ENCODE measurements around the gene NTRK3. TPM values are rescaled to one million over a fixed set of nuclear protein-coding genes. Genes with fewer than 3 reads are reported as not detected.

The NTRK3 gene
- total RNA-seq, 1 experiment from 2014 or later = 6.8 TPM

- no peak for DNase-seq (ENCODE audit: low spot score)
- in situ Hi-C loops (cut with HindIII; ENCODE audit: low sequenced_read_pairs) = no loop called here
These were observed 8.1 kb upstream of the NTRK3 start for GRCh38 chr15:88264622-88265021.

GRCh38 chr15:88262064-88262463, 5.5 kb upstream of the NTRK3 start:
- in situ Hi-C loops (cut with HindIII; ENCODE audit: low sequenced_read_pairs) = no loop called here
- DNase-seq (ENCODE audit: low spot score) = no peak

GRCh38 chr15:88258093-88258641, 1.6 kb upstream of the NTRK3 start:
- in situ Hi-C loops (cut with HindIII; ENCODE audit: low sequenced_read_pairs) = no loop called here
- DNase-seq (ENCODE audit: low spot score) = peak; percentile 87

GRCh38 chr15:88257311-88258092, 963 bp upstream of the NTRK3 start:
- in situ Hi-C loops (cut with HindIII; ENCODE audit: low sequenced_read_pairs) = no loop called here
- peak; percentile 54 for DNase-seq (ENCODE audit: low spot score)

- peak; percentile 63 for DNase-seq (ENCODE audit: low spot score)
- in situ Hi-C loops (cut with HindIII; ENCODE audit: low sequenced_read_pairs) = no loop called here
These were observed 858 bp downstream of the NTRK3 start for GRCh38 chr15:88255484-88256278.

GRCh38 chr15:88255087-88255483, 1.5 kb downstream of the NTRK3 start:
- peak; percentile 35 for DNase-seq (ENCODE audit: low spot score)

GRCh38 chr15:88252441-88252840, 4.1 kb downstream of the NTRK3 start:
- no peak for DNase-seq (ENCODE audit: low spot score)
- in situ Hi-C loops (cut with HindIII; ENCODE audit: low sequenced_read_pairs) = no loop called here

More at GRCh38 chr15:88255087-88255483, 1.5 kb downstream of the NTRK3 start:
- in situ Hi-C loops (cut with HindIII; ENCODE audit: low sequenced_read_pairs) = no loop called here

- DNase-seq (ENCODE audit: low spot score) = peak; percentile 81
- in situ Hi-C loops (cut with HindIII; ENCODE audit: low sequenced_read_pairs) = no loop called here
These were observed 5.7 kb downstream of the NTRK3 start for GRCh38 chr15:88250826-88251225.

GRCh38 chr15:88249220-88249619, 7.3 kb downstream of the NTRK3 start:
- no peak for DNase-seq (ENCODE audit: low spot score)
- in situ Hi-C loops (cut with HindIII; ENCODE audit: low sequenced_read_pairs) = no loop called here

- in situ Hi-C loops (cut with HindIII; ENCODE audit: low sequenced_read_pairs) = no loop called here
- no peak for DNase-seq (ENCODE audit: low spot score)
These were observed 8.6 kb downstream of the NTRK3 start for GRCh38 chr15:88247914-88248313.

- in situ Hi-C loops (cut with HindIII; ENCODE audit: low sequenced_read_pairs) = no loop called here
- peak; percentile 87 for DNase-seq (ENCODE audit: low spot score)
These were observed 9.7 kb downstream of the NTRK3 start for GRCh38 chr15:88246666-88247446.

GRCh38 chr15:88246081-88246480, 10.5 kb downstream of the NTRK3 start:
- no peak for DNase-seq (ENCODE audit: low spot score)
- in situ Hi-C loops (cut with HindIII; ENCODE audit: low sequenced_read_pairs) = no loop called here

GRCh38 chr15:88243895-88244787, 12.4 kb downstream of the NTRK3 start:
- peak; percentile 44 for DNase-seq (ENCODE audit: low spot score)
- in situ Hi-C loops (cut with HindIII; ENCODE audit: low sequenced_read_pairs) = no loop called here

- in situ Hi-C loops (cut with HindIII; ENCODE audit: low sequenced_read_pairs) = no loop called here
These were observed 13.7 kb downstream of the NTRK3 start for GRCh38 chr15:88242586-88243555.

GRCh38 chr15:88241461-88241860, 15.1 kb downstream of the NTRK3 start:
- in situ Hi-C loops (cut with HindIII; ENCODE audit: low sequenced_read_pairs) = no loop called here
- no peak for DNase-seq (ENCODE audit: low spot score)

More at GRCh38 chr15:88242586-88243555, 13.7 kb downstream of the NTRK3 start:
- peak; percentile 81 for DNase-seq (ENCODE audit: low spot score)

GRCh38 chr15:88241060-88241459, 15.5 kb downstream of the NTRK3 start:
- in situ Hi-C loops (cut with HindIII; ENCODE audit: low sequenced_read_pairs) = no loop called here
- DNase-seq (ENCODE audit: low spot score) = no peak

- no peak for DNase-seq (ENCODE audit: low spot score)
- in situ Hi-C loops (cut with HindIII; ENCODE audit: low sequenced_read_pairs) = no loop called here
These were observed 16.9 kb downstream of the NTRK3 start for GRCh38 chr15:88239594-88239993.

Measured in G401 (cell line).